Neutrophil (primary cell): ENCODE results near the gene NRG3.

Experiments
- H3K27ac ChIP-seq: fragments of 200-600 bp; sonication (generic); 2 replicates; pipeline ENCODE4 v1.5.1; 2016; ENCODE audit warnings: mild to moderate bottlenecking, moderate library complexity
- H3K27me3 ChIP-seq: fragments of 200-600 bp; sonication (generic); 2 replicates; pipeline ENCODE4 v1.6.0; 2016; ENCODE audit warnings: mild to moderate bottlenecking
- H3K36me3 ChIP-seq: fragments of 200-600 bp; sonication (generic); 2 replicates; pipeline ENCODE4 v1.5.1; 2017
- H3K4me1 ChIP-seq, 2 experiments: fragments of 200-600 bp in 1 of 2; sonication (generic) in 1 of 2; 1 replicate in 1 of 2; 2 replicates in 1 of 2; pipeline versions ENCODE4 v1.5.1 to v1.6.1; 2013 to 2016; ENCODE audit warnings: low read depth in 1 of 2, low read length in 1 of 2, mild to moderate bottlenecking in 1 of 2, moderate library complexity in 1 of 2; ENCODE audit not compliant: control insufficient read depth in 1 of 2, insufficient read depth in 1 of 2
- H3K4me3 ChIP-seq, 2 experiments: fragments of 200-600 bp in 1 of 2; sonication (generic) in 1 of 2; 1 replicate in 1 of 2; 2 replicates in 1 of 2; pipeline ENCODE4 v1.5.1; 2013 to 2016; ENCODE audit warnings: low read depth in 1 of 2, low read length in 1 of 2, mild to moderate bottlenecking in 1 of 2, moderate library complexity in 1 of 2
- H3K9me3 ChIP-seq: fragments of 200-600 bp; sonication (generic); 2 replicates; pipeline ENCODE4 v1.5.1; 2016
- TF ChIP-seq, protein P1 (sequence below): fragments of 200-600 bp; sonication (generic); IDR thresholded peaks from 2 replicates; pipeline ENCODE4 v1.5.1; 2016; ENCODE audit warnings: antibody characterized with exemption

Gene NRG3

DNA sequence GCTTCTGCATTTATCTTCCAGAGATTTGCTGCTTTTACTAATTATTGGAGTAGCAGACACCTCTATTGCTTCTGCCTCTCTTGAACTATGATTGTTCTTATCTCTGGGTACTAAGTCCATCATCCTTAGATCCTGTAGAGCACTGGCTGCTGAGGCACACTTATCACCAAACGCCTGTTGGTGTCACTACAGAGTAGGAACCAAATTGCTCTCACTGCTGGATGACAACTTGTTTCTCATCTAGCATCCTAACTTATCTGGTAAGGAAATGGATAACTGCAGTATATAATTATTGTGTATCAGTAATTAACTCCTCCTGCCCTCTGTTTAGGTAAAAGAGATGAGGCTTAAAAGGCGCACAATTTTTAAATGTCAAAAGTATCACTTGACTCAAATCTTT, 1059.4 kb downstream of the NRG3 start:
- Histone ChIP-seq H3K27ac (no peak overlapping the region), H3K36me3 (no peaks in the 10 kb centered on the region), H3K4me1 (no peaks in the 10 kb centered on the region), H3K27me3 (no peaks in the 10 kb centered on the region), H3K4me3 (no peak overlapping the region), H3K9me3 (no peaks in the 10 kb centered on the region)
- TF ChIP-seq, protein P1, sequence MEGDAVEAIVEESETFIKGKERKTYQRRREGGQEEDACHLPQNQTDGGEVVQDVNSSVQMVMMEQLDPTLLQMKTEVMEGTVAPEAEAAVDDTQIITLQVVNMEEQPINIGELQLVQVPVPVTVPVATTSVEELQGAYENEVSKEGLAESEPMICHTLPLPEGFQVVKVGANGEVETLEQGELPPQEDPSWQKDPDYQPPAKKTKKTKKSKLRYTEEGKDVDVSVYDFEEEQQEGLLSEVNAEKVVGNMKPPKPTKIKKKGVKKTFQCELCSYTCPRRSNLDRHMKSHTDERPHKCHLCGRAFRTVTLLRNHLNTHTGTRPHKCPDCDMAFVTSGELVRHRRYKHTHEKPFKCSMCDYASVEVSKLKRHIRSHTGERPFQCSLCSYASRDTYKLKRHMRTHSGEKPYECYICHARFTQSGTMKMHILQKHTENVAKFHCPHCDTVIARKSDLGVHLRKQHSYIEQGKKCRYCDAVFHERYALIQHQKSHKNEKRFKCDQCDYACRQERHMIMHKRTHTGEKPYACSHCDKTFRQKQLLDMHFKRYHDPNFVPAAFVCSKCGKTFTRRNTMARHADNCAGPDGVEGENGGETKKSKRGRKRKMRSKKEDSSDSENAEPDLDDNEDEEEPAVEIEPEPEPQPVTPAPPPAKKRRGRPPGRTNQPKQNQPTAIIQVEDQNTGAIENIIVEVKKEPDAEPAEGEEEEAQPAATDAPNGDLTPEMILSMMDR: no peak

DNA sequence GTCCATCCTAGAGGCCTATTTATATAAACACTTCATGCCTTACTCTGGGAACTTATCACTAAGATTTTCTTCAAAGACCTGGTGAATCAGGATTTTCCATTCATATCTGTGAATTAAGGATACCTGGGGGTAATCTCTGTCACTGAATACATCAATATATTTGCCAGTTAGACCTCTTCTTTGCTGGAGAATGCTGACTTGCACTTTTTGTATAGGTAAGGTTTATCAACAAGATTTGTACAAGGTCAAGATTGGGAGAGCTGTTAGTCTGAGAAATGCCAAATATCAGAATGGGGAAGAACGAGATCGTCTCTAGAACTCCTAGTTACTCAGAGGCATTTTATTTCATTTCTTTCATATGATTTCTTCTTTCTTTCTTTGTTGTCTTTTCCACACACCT, 1060.0 kb downstream of the NRG3 start:
- H3K9me3 ChIP-seq: no peaks in the 10 kb centered on the region
- H3K27me3 ChIP-seq: no peaks in the 10 kb centered on the region
- H3K27ac ChIP-seq: no peak overlapping the region
- H3K4me3 ChIP-seq: no peak overlapping the region
- TF ChIP-seq, protein P1: no peak
- H3K4me1 ChIP-seq: no peaks in the 10 kb centered on the region
- H3K36me3 ChIP-seq: no peaks in the 10 kb centered on the region

DNA sequence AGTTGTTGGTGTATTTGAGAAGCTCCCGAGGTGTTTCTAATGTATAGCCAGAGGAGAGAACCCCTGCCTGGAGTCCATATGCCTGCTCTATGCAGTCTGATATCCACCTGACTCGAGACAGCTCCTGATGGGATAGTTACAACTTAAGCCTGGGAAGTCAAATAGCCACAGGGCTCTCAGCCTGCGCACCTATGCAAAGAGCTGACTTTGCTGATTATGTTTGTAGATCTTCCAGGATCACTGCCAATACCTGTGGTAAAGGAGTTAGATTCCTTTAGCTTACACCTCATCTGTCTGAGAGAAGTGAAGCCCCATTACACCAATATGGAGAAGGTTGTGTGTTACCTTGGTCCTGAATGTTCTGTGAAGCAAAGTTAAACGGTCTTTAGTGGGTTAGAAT, 1063.3 kb downstream of the NRG3 start:
- Histone ChIP-seq H3K27me3 (no peaks in the 10 kb centered on the region), H3K4me3 (no peak overlapping the region), H3K9me3 (no peaks in the 10 kb centered on the region), H3K27ac (no peak overlapping the region), H3K36me3 (no peaks in the 10 kb centered on the region), H3K4me1 (no peaks in the 10 kb centered on the region)
- TF ChIP-seq, protein P1: no peak

DNA sequence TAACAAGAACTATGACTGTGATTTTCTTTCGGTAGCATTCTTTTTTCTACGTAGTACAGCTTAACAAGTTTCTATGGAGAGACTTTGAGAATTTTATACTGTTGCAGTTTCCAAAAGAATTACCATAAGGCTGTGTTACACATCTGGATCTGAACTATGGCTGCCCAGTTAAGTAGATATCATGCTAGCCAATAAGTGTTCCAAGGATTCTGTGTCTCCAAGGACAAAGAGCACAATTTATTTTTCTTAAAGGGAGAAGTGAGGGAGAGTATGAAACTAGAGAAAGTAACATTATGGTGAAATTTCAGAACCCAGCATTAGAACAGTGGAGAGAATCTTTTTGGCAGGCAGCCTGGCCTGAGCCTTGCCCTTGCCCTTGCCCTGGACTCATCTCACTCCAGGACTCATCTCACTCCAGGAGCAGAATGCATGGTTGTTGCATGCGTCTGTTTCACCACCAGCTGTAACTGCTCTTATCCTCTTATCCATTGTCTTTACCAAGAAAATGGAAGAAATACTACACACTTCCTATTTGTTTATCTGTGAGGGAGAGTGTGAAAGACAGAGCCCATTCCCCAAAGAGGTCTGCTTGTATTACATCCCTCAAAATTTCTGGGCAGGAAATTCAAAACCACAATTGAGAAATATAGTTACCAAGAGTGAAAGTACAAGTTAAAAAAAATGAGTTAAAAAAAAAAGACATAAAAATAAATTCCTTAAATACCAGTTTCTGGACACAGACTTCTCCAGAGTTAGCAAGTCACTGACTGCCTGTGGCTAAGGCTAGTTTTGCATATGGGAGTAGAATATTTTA, 1067.5 kb downstream of the NRG3 start:
- Histone ChIP-seq H3K9me3 (no peaks in the 10 kb centered on the region), H3K4me3 (no peak overlapping the region), H3K4me1 (no peaks in the 10 kb centered on the region), H3K36me3 (no peaks in the 10 kb centered on the region), H3K27ac (no peak overlapping the region), H3K27me3 (no peaks in the 10 kb centered on the region)
- TF ChIP-seq, protein P1: no peak

GRCh38 chr10:82943142-82943541, 1068.1 kb downstream of the NRG3 start:
- Histone ChIP-seq H3K36me3 (no peaks in the 10 kb centered on the region), H3K4me3 (no peak overlapping the region), H3K27ac (no peak overlapping the region), H3K4me1 (no peaks in the 10 kb centered on the region), H3K27me3 (no peaks in the 10 kb centered on the region), H3K9me3 (no peaks in the 10 kb centered on the region)
- TF ChIP-seq, protein P1: no peak
